GM12878 (cell line): ENCODE results near the gene RSF1. TPM values are rescaled to one million over a fixed set of nuclear protein-coding genes. Genes with fewer than 3 reads are reported as not detected.

Source experiments
- ATAC-seq: fragments of 200-7000 bp; cut with Tn5 transposase; 3 replicates; pipeline ENCODE4 v1.9.1; 2020; ENCODE audit warnings: mild to moderate bottlenecking, moderate library complexity
- BruUV-seq: library from RNA; stranded (reverse); fragments of 400-500 nt; replicated peaks from 2 replicates; lab custom pipeline; 2021; lab: Mats Ljungman, UMichigan
- CTCF ChIA-PET: fragments of 300-600 bp; sonication (Branson Sonifier 250); formaldehyde crosslinking; extraction: SDS; loops from one replicate; lab custom pipeline; 2021; ENCODE audit warnings: inconsistent platforms; lab: Yijun Ruan, JAX
- POLR2A ChIA-PET: fragments of 350-600 bp; formaldehyde crosslinking; extraction: SDS; loops from one replicate; lab custom pipeline; 2021; ENCODE audit warnings: inconsistent platforms; lab: Charles Lee
- RAD21 ChIA-PET: fragments of 300-600 bp; sonication (Branson Sonifier 250); formaldehyde crosslinking; loops from one replicate; lab custom pipeline; 2023; ENCODE audit warnings: antibody characterized with exemption; ENCODE audit not compliant: unreplicated experiment; lab: Charles Lee
- SMC1A ChIA-PET: fragments of 300-600 bp; sonication (Branson Sonifier 250); formaldehyde crosslinking; loops from one replicate; lab custom pipeline; 2023; ENCODE audit not compliant: unreplicated experiment, uncharacterized antibody; lab: Charles Lee
- DNase-seq: peaks from one replicate; pipeline ENCODE4 v3.0.0-alpha.2; 2011; ENCODE audit warnings: low read depth, low spot score
- FAIRE-seq: peaks from 3 replicates; lab custom pipeline; 2011; peaks lifted over from hg19 to GRCh38; lab: Jason Lieb, UNC
- H2AFZ ChIP-seq: 2 replicates; pipeline ENCODE4 v1.6.0; 2011; ENCODE audit warnings: low read depth, low read length, control low read depth; ENCODE audit not compliant: control insufficient read depth
- H3K27ac ChIP-seq: 2 replicates; pipeline ENCODE4 v1.5.1; 2011; ENCODE audit warnings: control low read depth; ENCODE audit not compliant: control insufficient read depth, insufficient read depth
- H3K27me3 ChIP-seq, 2 experiments: replicated peaks in 1 of 2; 2 replicates each; pipeline versions ENCODE4 v1.6.0 to v1.6.1; 2011; ENCODE audit warnings: low read length in 1 of 2; ENCODE audit not compliant: control insufficient read depth in 2 of 2, insufficient read depth in 2 of 2
- H3K36me3 ChIP-seq, 2 experiments: 2 replicates each; pipeline ENCODE4 v1.5.1; 2011; ENCODE audit warnings: low read length in 1 of 2; ENCODE audit not compliant: control insufficient read depth in 2 of 2, insufficient read depth in 2 of 2
- H3K4me1 ChIP-seq: 2 replicates; pipeline ENCODE4 v1.6.1; 2011; ENCODE audit warnings: mild to moderate bottlenecking, low read length, moderate library complexity, mixed read lengths; ENCODE audit not compliant: control insufficient read depth, insufficient read depth
- H3K4me2 ChIP-seq: 2 replicates; pipeline ENCODE4 v1.6.0; 2011; ENCODE audit warnings: control low read depth; ENCODE audit not compliant: control insufficient read depth, insufficient read depth
- H3K4me3 ChIP-seq: fragments of 200-600 bp; sonication (generic); 2 replicates; pipeline ENCODE4 v1.5.1; 2016
- H3K79me2 ChIP-seq: 2 replicates; pipeline ENCODE4 v1.6.0; 2011; ENCODE audit warnings: low read length; ENCODE audit not compliant: control insufficient read depth, insufficient read depth
- H3K9ac ChIP-seq: 2 replicates; pipeline ENCODE4 v1.8.0; 2011; ENCODE audit warnings: low read length, control low read depth, mixed read lengths; ENCODE audit not compliant: control insufficient read depth, insufficient read depth
- H3K9me3 ChIP-seq: replicated peaks from 3 replicates; pipeline ENCODE4 v1.5.1; 2011; ENCODE audit warnings: mild to moderate bottlenecking, low read length; ENCODE audit not compliant: control insufficient read depth, insufficient read depth
- H4K20me1 ChIP-seq: 2 replicates; pipeline ENCODE4 v1.6.0; 2011; ENCODE audit not compliant: control insufficient read depth, insufficient read depth
- CHD1 ChIP-seq: IDR thresholded peaks from 2 replicates; pipeline ENCODE4 v1.6.1; 2012; ENCODE audit warnings: low read depth, low read length, improper control_type of control experiment
- DPF2 ChIP-seq: fragments of 450-650 bp; IDR thresholded peaks from 2 replicates; pipeline ENCODE4 v1.6.1; 2017; ENCODE audit warnings: mild to moderate bottlenecking
- ETV6 ChIP-seq, 2 experiments: fragments of 450-650 bp in 1 of 2; IDR thresholded peaks in 1 of 2; conservative IDR thresholded peaks in 1 of 2; 2 replicates each; pipeline ENCODE4 v1.6.1; 2014; ENCODE audit warnings: antibody characterized with exemption in 1 of 2, borderline replicate concordance in 1 of 2, low read depth in 1 of 2, mild to moderate bottlenecking in 1 of 2, moderate library complexity in 1 of 2
- FOXM1 ChIP-seq: IDR thresholded peaks from 2 replicates; pipeline ENCODE4 v1.6.1; 2012; ENCODE audit warnings: low read depth, mild to moderate bottlenecking, inconsistent platforms, low read length, moderate library complexity
- HCFC1 ChIP-seq: fragments of 150-350 bp; IDR thresholded peaks from 2 replicates; pipeline ENCODE4 v1.6.1; 2014; ENCODE audit warnings: low read length
- MEF2A ChIP-seq: IDR thresholded peaks from 2 replicates; pipeline ENCODE4 v1.6.1; 2011; ENCODE audit warnings: low read depth, mild to moderate bottlenecking, low read length, moderate library complexity; ENCODE audit not compliant: insufficient read depth
- NFXL1 ChIP-seq: fragments of 450-650 bp; IDR thresholded peaks from 2 replicates; pipeline ENCODE4 v1.6.1; 2017; ENCODE audit warnings: antibody characterized with exemption, mild to moderate bottlenecking, borderline replicate concordance
- RUNX3 ChIP-seq: IDR thresholded peaks from 2 replicates; pipeline ENCODE4 v1.6.1; 2012; ENCODE audit warnings: low read length, inconsistent platforms
- SMAD5 ChIP-seq: IDR thresholded peaks from 2 replicates; pipeline ENCODE4 v1.6.1; 2016; ENCODE audit warnings: antibody characterized with exemption, low read depth
- TCF7 ChIP-seq: IDR thresholded peaks from 2 replicates; pipeline ENCODE4 v1.6.1; 2014; ENCODE audit warnings: antibody characterized with exemption, borderline replicate concordance
- in situ Hi-C: fragments of 300-500 bp; cut with MboI; formaldehyde crosslinking; loops from 9 replicates; pipeline ENCODE4 v1.14.3; 2018; ENCODE audit warnings: mixed read lengths
- intact Hi-C: fragments of 100-400 bp; cut with micrococcal nuclease; formaldehyde crosslinking; loops from one replicate; pipeline ENCODE4 v1.14.2; 2022; ENCODE audit not compliant: unreplicated experiment
- polyA plus RNA-seq, 11 experiments: library from polyadenylated mRNA; depleted of rRNA in 4 of 11; unstranded in 6 of 11; stranded (reverse) in 5 of 11; fragments of >200 nt; fragmentation: Nextera tagmentation in 4 of 11; fragmentation: Illumina TruSeq in 1 of 11; extraction: Ambion mirVana in 4 of 11; extraction: Trizol in 1 of 11; gene quantifications; 1 replicate in 1 of 11; 2 replicates in 10 of 11; pipeline versions ENCODE4 v1.2.1 to v1.2.3, GENCODE V29; 2011 to 2016; ENCODE audit warnings: inconsistent platforms in 2 of 11, missing spikeins in 2 of 11, low read depth in 1 of 11
- total RNA-seq, 4 experiments: library from RNA; depleted of rRNA in 3 of 4; stranded (reverse); fragments of >200 nt in 3 of 4; fragmentation: Illumina TruSeq in 1 of 4; extraction: Trizol in 1 of 4; gene quantifications; 2 replicates each; pipeline versions ENCODE4 v1.2.1 to v1.2.3, GENCODE V29; 2013 to 2021
- TF ChIP-seq, protein P1 (sequence below): fragments of 450-650 bp; formaldehyde crosslinking; IDR thresholded peaks from 2 replicates; pipeline ENCODE4 v1.5.0; 2022; ENCODE audit warnings: mild to moderate bottlenecking, missing genetic modification characterization
- TF ChIP-seq, protein P2 (sequence below): IDR thresholded peaks from 2 replicates; pipeline ENCODE4 v1.6.1; 2011; ENCODE audit warnings: borderline replicate concordance, low read depth, mild to moderate bottlenecking, moderate library complexity, low read length; ENCODE audit not compliant: insufficient read depth, poor library complexity, severe bottlenecking
- TF ChIP-seq, protein P3 (sequence below): fragments of 450-650 bp; conservative IDR thresholded peaks from 2 replicates; pipeline ENCODE4 v1.6.1; 2017; ENCODE audit warnings: mild to moderate bottlenecking, moderate library complexity

The RSF1 gene
- total and polyA plus RNA-seq, 10 of the 15 experiments (the other 5 are each of a cell fraction or from before 2014, with no cell fraction given) = 9.0 to 45.3 (median 30.0) TPM

DNA sequence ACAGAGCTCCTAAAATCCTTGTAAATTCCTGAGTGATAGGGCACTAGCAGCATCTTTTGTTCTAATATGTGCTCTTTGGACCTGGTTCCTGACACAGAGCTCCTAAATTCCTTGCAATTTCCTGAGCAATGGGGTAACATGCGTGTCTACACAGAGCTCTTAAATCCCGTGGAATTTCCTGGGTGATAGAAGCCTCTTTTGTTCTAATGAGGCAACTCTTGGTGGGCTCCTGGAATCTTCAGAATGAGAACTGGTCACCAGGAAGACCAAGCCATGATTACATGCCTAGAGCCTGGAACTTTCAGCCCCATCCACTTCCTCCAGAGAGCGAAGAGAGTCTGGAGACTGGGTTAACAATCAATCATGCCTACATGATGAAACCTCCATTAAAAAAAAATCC, 19.0 kb downstream of the RSF1 start (continued):
- TF ChIP-seq, protein P1, sequence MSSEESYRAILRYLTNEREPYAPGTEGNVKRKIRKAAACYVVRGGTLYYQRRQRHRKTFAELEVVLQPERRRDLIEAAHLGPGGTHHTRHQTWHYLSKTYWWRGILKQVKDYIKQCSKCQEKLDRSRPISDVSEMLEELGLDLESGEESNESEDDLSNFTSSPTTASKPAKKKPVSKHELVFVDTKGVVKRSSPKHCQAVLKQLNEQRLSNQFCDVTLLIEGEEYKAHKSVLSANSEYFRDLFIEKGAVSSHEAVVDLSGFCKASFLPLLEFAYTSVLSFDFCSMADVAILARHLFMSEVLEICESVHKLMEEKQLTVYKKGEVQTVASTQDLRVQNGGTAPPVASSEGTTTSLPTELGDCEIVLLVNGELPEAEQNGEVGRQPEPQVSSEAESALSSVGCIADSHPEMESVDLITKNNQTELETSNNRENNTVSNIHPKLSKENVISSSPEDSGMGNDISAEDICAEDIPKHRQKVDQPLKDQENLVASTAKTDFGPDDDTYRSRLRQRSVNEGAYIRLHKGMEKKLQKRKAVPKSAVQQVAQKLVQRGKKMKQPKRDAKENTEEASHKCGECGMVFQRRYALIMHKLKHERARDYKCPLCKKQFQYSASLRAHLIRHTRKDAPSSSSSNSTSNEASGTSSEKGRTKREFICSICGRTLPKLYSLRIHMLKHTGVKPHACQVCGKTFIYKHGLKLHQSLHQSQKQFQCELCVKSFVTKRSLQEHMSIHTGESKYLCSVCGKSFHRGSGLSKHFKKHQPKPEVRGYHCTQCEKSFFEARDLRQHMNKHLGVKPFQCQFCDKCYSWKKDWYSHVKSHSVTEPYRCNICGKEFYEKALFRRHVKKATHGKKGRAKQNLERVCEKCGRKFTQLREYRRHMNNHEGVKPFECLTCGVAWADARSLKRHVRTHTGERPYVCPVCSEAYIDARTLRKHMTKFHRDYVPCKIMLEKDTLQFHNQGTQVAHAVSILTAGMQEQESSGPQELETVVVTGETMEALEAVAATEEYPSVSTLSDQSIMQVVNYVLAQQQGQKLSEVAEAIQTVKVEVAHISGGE (CRISPR knock-in tag) = no peak
- TF ChIP-seq, protein P2, sequence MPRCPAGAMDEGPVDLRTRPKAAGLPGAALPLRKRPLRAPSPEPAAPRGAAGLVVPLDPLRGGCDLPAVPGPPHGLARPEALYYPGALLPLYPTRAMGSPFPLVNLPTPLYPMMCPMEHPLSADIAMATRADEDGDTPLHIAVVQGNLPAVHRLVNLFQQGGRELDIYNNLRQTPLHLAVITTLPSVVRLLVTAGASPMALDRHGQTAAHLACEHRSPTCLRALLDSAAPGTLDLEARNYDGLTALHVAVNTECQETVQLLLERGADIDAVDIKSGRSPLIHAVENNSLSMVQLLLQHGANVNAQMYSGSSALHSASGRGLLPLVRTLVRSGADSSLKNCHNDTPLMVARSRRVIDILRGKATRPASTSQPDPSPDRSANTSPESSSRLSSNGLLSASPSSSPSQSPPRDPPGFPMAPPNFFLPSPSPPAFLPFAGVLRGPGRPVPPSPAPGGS = no peak
- TF ChIP-seq NFXL1 (no peak), HCFC1 (no peak), RUNX3 (no peak), SMAD5 (no peak)

DNA sequence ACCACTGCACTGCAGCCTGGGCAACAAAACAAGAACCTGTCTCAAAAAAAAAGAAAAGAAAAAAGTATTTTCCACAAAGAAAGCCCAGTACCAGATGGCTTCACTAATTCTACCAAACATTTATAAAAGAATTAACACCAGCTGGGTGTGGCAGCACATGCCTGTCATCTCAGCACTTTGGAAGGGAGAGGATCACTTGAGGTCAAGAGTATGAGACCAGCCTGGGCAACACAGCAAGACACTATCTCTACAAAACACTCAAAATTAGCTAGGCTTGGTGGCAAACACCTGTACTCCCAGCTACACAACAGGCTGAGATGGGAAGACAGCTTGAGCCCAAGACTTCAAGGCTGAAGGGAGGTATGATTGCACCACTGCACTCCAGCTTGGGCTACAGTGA, 20.1 kb downstream of the RSF1 start:
- POLR2A ChIA-PET = no interaction called here
- H4K20me1 ChIP-seq = peaks cover 9% of the 10 kb centered on the region; the same call in 1 of the 2 replicates
- intact Hi-C loops = no loop called here
- TF ChIP-seq MEF2A (no peak), DPF2 (no peak), TCF7 (no peak), CHD1 (no peak), FOXM1 (no peak), ETV6 (conservative IDR thresholded peaks at IDR 0.05 in 1 of 2, IDR thresholded peaks at IDR 0.05 in 1 of 2; ENCODE audit: borderline replicate concordance in 1 of 2, low read depth in 1 of 2) (no peak)
- TF ChIP-seq, protein P3, sequence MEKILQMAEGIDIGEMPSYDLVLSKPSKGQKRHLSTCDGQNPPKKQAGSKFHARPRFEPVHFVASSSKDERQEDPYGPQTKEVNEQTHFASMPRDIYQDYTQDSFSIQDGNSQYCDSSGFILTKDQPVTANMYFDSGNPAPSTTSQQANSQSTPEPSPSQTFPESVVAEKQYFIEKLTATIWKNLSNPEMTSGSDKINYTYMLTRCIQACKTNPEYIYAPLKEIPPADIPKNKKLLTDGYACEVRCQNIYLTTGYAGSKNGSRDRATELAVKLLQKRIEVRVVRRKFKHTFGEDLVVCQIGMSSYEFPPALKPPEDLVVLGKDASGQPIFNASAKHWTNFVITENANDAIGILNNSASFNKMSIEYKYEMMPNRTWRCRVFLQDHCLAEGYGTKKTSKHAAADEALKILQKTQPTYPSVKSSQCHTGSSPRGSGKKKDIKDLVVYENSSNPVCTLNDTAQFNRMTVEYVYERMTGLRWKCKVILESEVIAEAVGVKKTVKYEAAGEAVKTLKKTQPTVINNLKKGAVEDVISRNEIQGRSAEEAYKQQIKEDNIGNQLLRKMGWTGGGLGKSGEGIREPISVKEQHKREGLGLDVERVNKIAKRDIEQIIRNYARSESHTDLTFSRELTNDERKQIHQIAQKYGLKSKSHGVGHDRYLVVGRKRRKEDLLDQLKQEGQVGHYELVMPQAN = no peak

More for the DNA sequence above, 20.1 kb downstream of the RSF1 start:
- SMC1A ChIA-PET = no interaction called here
- Histone ChIP-seq H3K9ac (no peak overlapping the region), H3K27ac (no peak overlapping the region), H3K79me2 (peaks cover 42% of the 10 kb centered on the region), H3K4me1 (no peaks in the 10 kb centered on the region), H3K4me2 (no peak overlapping the region), H3K27me3 (no peaks in the 10 kb centered on the region), H3K4me3 (no peak overlapping the region), H3K9me3 (peaks cover 1% of the 10 kb centered on the region; the same call in 2 of the 3 replicates), H3K36me3 (peaks cover 0 to 3% of the 10 kb centered on the region in 2 experiments; a peak in 1 of 4 replicates), H2AFZ (no peak overlapping the region)
- in situ Hi-C loops = no loop called here
- FAIRE-seq = no peak
- CTCF ChIA-PET = no interaction called here
- DNase-seq = no peak
- RAD21 ChIA-PET = no interaction called here
- ATAC-seq = no peak; the same call in 2 of the 3 replicates
- no TSS peak for BruUV-seq
